Ovary (tissue), 9 donors: Measurements from ENCODE around the gene MDFI. TPM values are rescaled to one million over a fixed set of nuclear protein-coding genes. Genes with fewer than 3 reads are reported as not detected.

Experiments
- DNase-seq, 5 donors: peaks; one replicate each; pipeline ENCODE4 v3.0.0-alpha.2; 2019 to 2020
- H3K27ac ChIP-seq, 2 donors: fragments of 200-600 bp; one replicate each; pipeline versions ENCODE4 v1.5.1 to v1.8.0; 2019 to 2022
- H3K27me3 ChIP-seq: fragments of 200-600 bp; one replicate; pipeline ENCODE4 v1.8.0; 2022
- H3K36me3 ChIP-seq: fragments of 200-600 bp; sonication (generic); one replicate; pipeline ENCODE4 v1.5.1; 2019
- H3K4me1 ChIP-seq: one replicate; pipeline ENCODE4 v1.8.1; 2013; ENCODE audit warnings: mild to moderate bottlenecking, moderate library complexity; ENCODE audit not compliant: insufficient read depth
- H3K4me3 ChIP-seq: fragments of 200-600 bp; sonication (generic); one replicate; pipeline ENCODE4 v1.5.1; 2017
- H3K9me3 ChIP-seq, 2 donors: fragments of 200-600 bp in 1 of 2; sonication (generic) in 1 of 2; one replicate each; pipeline versions ENCODE4 v1.5.1 to v1.8.1; 2013 to 2019; ENCODE audit warnings: mild to moderate bottlenecking in 1 of 2, moderate library complexity in 1 of 2
- CTCF ChIP-seq, 3 donors: fragments of 450-650 bp in 2 of 3; fragments of 200-600 bp in 1 of 3; IDR thresholded peaks; one replicate each; pipeline versions ENCODE4 v1.5.1 to v1.8.0; 2016 to 2022; ENCODE audit warnings: antibody characterized with exemption in 3 of 3, mild to moderate bottlenecking in 1 of 3
- EP300 ChIP-seq: sonication (generic); formaldehyde crosslinking; IDR thresholded peaks from one replicate; pipeline ENCODE4 v1.6.1; 2017; ENCODE audit warnings: antibody characterized with exemption
- POLR2A ChIP-seq: fragments of 450-650 bp; IDR thresholded peaks from one replicate; pipeline ENCODE4 v1.6.1; 2017; ENCODE audit warnings: antibody characterized with exemption, mild to moderate bottlenecking, moderate library complexity
- WGBS, 3 donors: extraction: QIAGEN DNeasy Blood & Tissue Kit in 1 of 3; methylation state at CpG; one replicate each; pipeline versions ENCODE4 v1.1.5 to v1.1.7; 2013 to 2017; 5-methylcytosine and 5-hydroxymethylcytosine counted together
- intact Hi-C, 4 donors: fragments of 100-400 bp; cut with DNase I; formaldehyde crosslinking; loops; one replicate each; pipeline versions ENCODE4 v1.11.0 to v1.15.1; 2022 to 2023
- polyA plus RNA-seq, 2 donors: library from polyadenylated mRNA; stranded (reverse); fragments of 200-250 nt in 1 of 2; fragments of 350-450 nt in 1 of 2; fragmentation: Illumina TruSeq in 1 of 2; extraction: RNeasy Lipid Tissue Mini Kit (QIAGEN cat#74804) in 1 of 2; gene quantifications; one replicate each; pipeline ENCODE4 v1.2.3, GENCODE V29; 2013 to 2014
- total RNA-seq, 7 donors: library from RNA; depleted of rRNA in 2 of 7; stranded (reverse); fragments of >200 nt in 2 of 7; fragmentation: NEBNext Ultra II Directional in 3 of 7; extraction: Animal tissue kit (Norgen Biotek cat#: 25700) in 3 of 7; gene quantifications; one replicate each; pipeline versions ENCODE4 v1.1.0 to v1.2.4, GENCODE V29; 2016 to 2023
- donor health status: DM: no; HTN: no; CAD: no; lungs with moderate emphysema.
- donor health status: DM: no; HTN: no; CAD: no.
- donor health status: Bipolar disorder and iron deficiency.
- donor health status: DM: yes; HTN: yes; CAD: no.
- donor health status: DM: no; HTN: no; CAD: no.
- donor health status: DM: yes; HTN: yes; CAD: no.

Gene MDFI
- total and polyA plus RNA-seq, 9 donors: 3.8 to 24.4 (median 20.4) TPM

- H3K9me3 ChIP-seq: no peaks in the 10 kb centered on the region
- H3K36me3 ChIP-seq: no peaks in the 10 kb centered on the region
- no peaks in the 10 kb centered on the region for H3K27me3 ChIP-seq
- DNase-seq: no peak
- TF ChIP-seq EP300 (no peak), CTCF (IDR thresholded peaks at IDR 0.05) (no peak), POLR2A (no peak)
- 81 to 85% (median 83%) methylated on average over 14 of the region's 14 CpGs for WGBS, 3 donors
- intact Hi-C loops: loop anchor here in 1 of 4 donors (10.0 kb wide), 1 partner anchor 135 kb away; no protein-coding TSS in a partner anchor
- no peaks in the 10 kb centered on the region for H3K4me1 ChIP-seq
- no peak overlapping the region for H3K27ac ChIP-seq
- H3K4me3 ChIP-seq: no peak overlapping the region
Observed at GRCh38 chr6:41599852-41600445, 38.3 kb upstream of the MDFI start.

GRCh38 chr6:41600499-41601247 is 37.6 kb upstream of the MDFI start:
- intact Hi-C loops: no loop called here
- H3K4me1 ChIP-seq: no peaks in the 10 kb centered on the region
- WGBS, 3 donors: 70 to 78% (median 72%) methylated on average over 22 of the region's 22 CpGs
- H3K27me3 ChIP-seq: no peaks in the 10 kb centered on the region
- no peak for TF ChIP-seq POLR2A
- TF ChIP-seq EP300: no peak
- no peak for TF ChIP-seq CTCF (IDR thresholded peaks at IDR 0.05)
- no peak overlapping the region for H3K4me3 ChIP-seq
- H3K9me3 ChIP-seq: no peaks in the 10 kb centered on the region
- no peak overlapping the region for H3K27ac ChIP-seq
- no peaks in the 10 kb centered on the region for H3K36me3 ChIP-seq
- no peak for DNase-seq

- Histone ChIP-seq H3K27ac (no peak overlapping the region), H3K27me3 (no peaks in the 10 kb centered on the region), H3K4me1 (no peaks in the 10 kb centered on the region), H3K9me3 (no peaks in the 10 kb centered on the region), H3K4me3 (no peak overlapping the region), H3K36me3 (no peaks in the 10 kb centered on the region)
- intact Hi-C loops: no loop called here
- no peak for TF ChIP-seq POLR2A
- no peak for TF ChIP-seq EP300
- TF ChIP-seq CTCF (IDR thresholded peaks at IDR 0.05): no peak
- 79 to 92% (median 89%) methylated on average over 6 of the region's 6 CpGs for WGBS, 3 donors
- no peak for DNase-seq
Observed at GRCh38 chr6:41601248-41601549, 37.1 kb upstream of the MDFI start.

GRCh38 chr6:41602422-41602743 is 35.9 kb upstream of the MDFI start:
- 58 to 77% (median 68%) methylated on average over 4 of the region's 4 CpGs for WGBS, 3 donors
- TF ChIP-seq POLR2A (no peak), CTCF (IDR thresholded peaks at IDR 0.05) (no peak), EP300 (no peak)
- no peak overlapping the region for H3K4me3 ChIP-seq
- no peaks in the 10 kb centered on the region for H3K4me1 ChIP-seq
- no peaks in the 10 kb centered on the region for H3K9me3 ChIP-seq
- no peaks in the 10 kb centered on the region for H3K27me3 ChIP-seq
- H3K27ac ChIP-seq: no peak overlapping the region
- H3K36me3 ChIP-seq: no peaks in the 10 kb centered on the region
- intact Hi-C loops: loop anchor here (1.0 to 2.0 kb wide), 2 partner anchors 80 to 81 kb away; no protein-coding TSS in a partner anchor
- no peak for DNase-seq
